ENCODE results near the gene RAD51B.

The RAD51B gene

DNA sequence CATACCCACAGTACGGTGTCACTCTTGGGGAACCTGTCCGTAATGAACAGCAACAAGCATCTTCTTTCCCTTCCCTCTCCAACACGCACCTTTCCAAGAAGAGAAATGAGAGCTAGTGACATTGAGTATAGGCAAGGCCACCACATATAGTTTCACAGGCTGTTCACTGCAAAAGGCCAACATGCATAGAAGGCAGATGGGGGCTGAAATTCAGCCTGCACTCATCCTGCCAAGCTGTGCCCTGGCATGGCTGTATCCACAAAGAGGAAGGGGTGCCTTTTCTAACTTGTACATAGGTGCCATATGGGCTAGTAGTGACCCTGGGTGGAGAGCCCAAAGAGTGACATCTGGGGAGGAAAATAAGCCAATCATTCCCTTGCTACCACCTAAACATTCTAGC, 803.7 kb downstream of the RAD51B start:
- whole genome bisulfite sequencing, result 98% methylated on average over 3 of the region's 3 CpGs
- no peak overlapping the region for H3K4me3 ChIP-seq (ENCODE audit: low read length)
- H3K27me3 ChIP-seq (ENCODE audit: insufficient read depth, low read length), result no peaks in the 10 kb centered on the region
- H3K27ac ChIP-seq (ENCODE audit: low read depth, low read length), result no peak overlapping the region
- H3K36me3 ChIP-seq (ENCODE audit: insufficient read depth, low read length), result no peaks in the 10 kb centered on the region
- H3K9ac ChIP-seq (ENCODE audit: low read depth, low read length), result no peak overlapping the region
- H3K4me1 ChIP-seq (ENCODE audit: insufficient read depth, low read length), result peaks cover 3% of the 10 kb centered on the region; the same call in 1 of the 2 replicates
- H3K9me3 ChIP-seq (ENCODE audit: insufficient read depth, low read depth, low read length), result no peaks in the 10 kb centered on the region; the same call in 1 of the 2 replicates

DNA sequence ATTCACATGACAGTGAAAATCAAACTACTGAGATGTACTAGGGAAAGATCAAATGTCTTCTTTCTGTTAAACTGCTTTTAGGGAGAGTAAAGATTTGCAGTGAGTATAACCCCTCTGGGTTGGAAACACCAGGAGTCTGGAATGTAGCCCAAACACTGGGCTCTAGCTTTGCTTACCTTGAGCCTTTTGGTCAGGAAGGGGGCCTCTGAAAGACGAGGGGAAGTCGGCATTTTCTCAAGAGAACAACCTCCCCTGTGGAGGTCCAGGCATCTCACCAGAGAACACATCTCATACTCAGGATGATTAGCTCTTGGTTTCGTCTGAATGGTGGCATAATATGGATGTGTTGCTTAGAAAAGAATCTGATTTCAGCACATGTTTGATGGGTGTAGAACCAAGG, 804.2 kb downstream of the RAD51B start:
- H3K9me3 ChIP-seq (ENCODE audit: insufficient read depth, low read depth, low read length), result no peaks in the 10 kb centered on the region
- H3K36me3 ChIP-seq (ENCODE audit: insufficient read depth, low read length), result no peaks in the 10 kb centered on the region
- no peaks in the 10 kb centered on the region for H3K27me3 ChIP-seq (ENCODE audit: insufficient read depth, low read length)
- H3K4me3 ChIP-seq (ENCODE audit: low read length), result no peak overlapping the region
- peaks cover 7% of the 10 kb centered on the region for H3K4me1 ChIP-seq (ENCODE audit: insufficient read depth, low read length)
- H3K27ac ChIP-seq (ENCODE audit: low read depth, low read length), result no peak overlapping the region
- no peak overlapping the region for H3K9ac ChIP-seq (ENCODE audit: low read depth, low read length)
- 81% methylated on average over 3 of the region's 3 CpGs for WGBS

DNA sequence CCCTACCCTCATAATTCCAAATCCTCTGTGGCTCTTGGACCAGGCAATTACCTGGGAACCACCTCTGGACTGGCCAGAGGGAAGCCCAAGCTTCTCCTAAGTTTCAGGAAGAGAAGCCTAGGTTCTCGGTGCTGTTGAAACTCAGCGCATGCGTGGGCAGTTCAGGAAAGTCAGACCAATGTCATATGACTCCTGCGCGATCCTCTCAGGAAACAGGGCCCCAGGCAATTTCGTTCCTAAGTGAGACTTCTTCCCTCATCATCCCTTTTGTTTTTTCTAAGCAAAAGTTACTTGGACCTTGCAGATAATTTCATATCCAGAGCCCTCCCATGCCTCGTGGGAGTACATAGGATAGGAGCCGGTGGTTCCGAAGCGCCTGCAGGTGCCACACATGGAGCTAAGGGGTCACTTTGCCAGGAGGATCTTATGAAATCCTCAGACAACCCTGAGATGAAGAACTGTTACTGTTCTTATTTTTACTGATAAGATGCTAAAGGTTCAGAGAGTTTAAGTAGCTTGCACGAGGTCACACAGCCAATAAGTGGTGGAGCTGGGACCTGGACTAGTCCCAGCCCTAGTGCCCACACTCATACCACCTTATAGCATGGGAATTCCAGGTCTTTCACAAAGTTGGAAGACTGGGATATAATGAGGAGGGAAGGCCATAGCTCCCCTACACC, 805.1 kb downstream of the RAD51B start:
- peaks cover 15% of the 10 kb centered on the region for H3K4me1 ChIP-seq (ENCODE audit: insufficient read depth, low read length)
- H3K27ac ChIP-seq (ENCODE audit: low read depth, low read length), result no peak overlapping the region
- WGBS, result 96% methylated on average over 11 of the region's 11 CpGs

DNA sequence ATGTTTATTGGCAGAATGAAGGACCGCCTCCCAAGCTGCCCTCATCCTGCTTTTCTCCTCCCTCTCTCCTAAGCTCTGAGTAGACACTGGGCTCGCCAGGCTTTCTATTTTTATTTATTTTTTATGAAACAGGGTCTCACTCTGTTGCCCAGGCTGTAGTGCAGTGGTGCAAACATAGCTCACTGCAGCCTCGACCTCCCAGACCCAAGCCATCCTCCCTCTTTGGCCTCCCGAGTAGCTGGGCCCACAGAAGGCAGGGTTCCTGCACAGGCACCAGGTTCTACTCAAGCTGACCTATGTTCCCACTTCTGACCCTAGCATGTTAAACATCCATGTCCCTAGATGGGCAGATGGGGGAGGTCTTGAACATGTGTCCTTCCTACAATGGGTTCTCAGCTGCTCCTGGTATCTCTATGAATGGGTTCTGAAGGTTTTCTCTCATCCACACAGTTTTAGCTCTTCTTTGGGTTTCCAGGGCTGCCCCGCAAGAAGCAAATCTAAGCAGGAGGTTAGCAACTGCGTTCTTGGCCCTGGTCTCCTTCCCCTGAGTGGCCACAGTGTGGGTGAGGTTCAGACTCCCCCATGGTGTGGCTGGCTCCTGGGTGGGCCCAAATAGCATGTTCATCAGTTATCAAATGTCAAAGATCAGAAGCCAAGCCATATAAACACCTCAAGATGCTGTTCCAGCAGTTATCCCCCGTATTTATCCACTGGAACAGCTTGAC, 805.9 kb downstream of the RAD51B start:
- no peak overlapping the region for H3K9ac ChIP-seq (ENCODE audit: low read depth, low read length)
- 82% methylated on average over 7 of the region's 7 CpGs for WGBS
- H3K36me3 ChIP-seq (ENCODE audit: insufficient read depth, low read length), result no peaks in the 10 kb centered on the region
- H3K9me3 ChIP-seq (ENCODE audit: insufficient read depth, low read depth, low read length), result no peaks in the 10 kb centered on the region
- no peaks in the 10 kb centered on the region for H3K27me3 ChIP-seq (ENCODE audit: insufficient read depth, low read length)
- H3K4me3 ChIP-seq (ENCODE audit: low read length), result no peak overlapping the region
- peaks cover 19% of the 10 kb centered on the region for H3K4me1 ChIP-seq (ENCODE audit: insufficient read depth, low read length)
- no peak overlapping the region for H3K27ac ChIP-seq (ENCODE audit: low read depth, low read length)

More for the DNA sequence above, 805.1 kb downstream of the RAD51B start:
- Histone ChIP-seq H3K36me3 (ENCODE audit: insufficient read depth, low read length) (no peaks in the 10 kb centered on the region), H3K27me3 (ENCODE audit: insufficient read depth, low read length) (no peaks in the 10 kb centered on the region), H3K9me3 (ENCODE audit: insufficient read depth, low read depth, low read length) (no peaks in the 10 kb centered on the region), H3K4me3 (ENCODE audit: low read length) (no peak overlapping the region), H3K9ac (ENCODE audit: low read depth, low read length) (no peak overlapping the region)

DNA sequence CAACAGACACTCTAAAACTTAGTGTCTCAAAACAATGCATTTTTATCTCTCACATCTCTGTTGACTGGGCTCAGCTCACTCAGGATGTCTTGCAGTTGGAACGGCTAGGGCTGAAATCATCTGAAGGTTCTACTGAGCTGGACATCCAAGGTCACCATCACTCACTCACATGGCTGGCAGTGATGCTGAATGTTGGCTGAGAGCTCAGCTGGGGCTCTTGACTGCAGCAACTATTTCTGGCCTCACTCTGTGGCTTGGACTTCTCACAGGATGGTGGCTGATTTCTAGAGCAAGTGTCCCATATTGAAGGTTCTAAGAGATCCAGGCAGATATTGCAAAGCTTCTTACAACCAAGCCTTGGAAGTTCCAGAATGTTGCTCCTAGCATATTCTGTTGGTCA, 806.8 kb downstream of the RAD51B start:
- H3K9ac ChIP-seq (ENCODE audit: low read depth, low read length), result no peak overlapping the region
- peaks cover 19% of the 10 kb centered on the region for H3K4me1 ChIP-seq (ENCODE audit: insufficient read depth, low read length)
- 96% methylated on average over 1 of the region's 1 CpG for WGBS
- H3K9me3 ChIP-seq (ENCODE audit: insufficient read depth, low read depth, low read length), result no peaks in the 10 kb centered on the region
- H3K4me3 ChIP-seq (ENCODE audit: low read length), result no peak overlapping the region
- no peaks in the 10 kb centered on the region for H3K27me3 ChIP-seq (ENCODE audit: insufficient read depth, low read length)
- H3K27ac ChIP-seq (ENCODE audit: low read depth, low read length), result no peak overlapping the region
- H3K36me3 ChIP-seq (ENCODE audit: insufficient read depth, low read length), result no peaks in the 10 kb centered on the region

DNA sequence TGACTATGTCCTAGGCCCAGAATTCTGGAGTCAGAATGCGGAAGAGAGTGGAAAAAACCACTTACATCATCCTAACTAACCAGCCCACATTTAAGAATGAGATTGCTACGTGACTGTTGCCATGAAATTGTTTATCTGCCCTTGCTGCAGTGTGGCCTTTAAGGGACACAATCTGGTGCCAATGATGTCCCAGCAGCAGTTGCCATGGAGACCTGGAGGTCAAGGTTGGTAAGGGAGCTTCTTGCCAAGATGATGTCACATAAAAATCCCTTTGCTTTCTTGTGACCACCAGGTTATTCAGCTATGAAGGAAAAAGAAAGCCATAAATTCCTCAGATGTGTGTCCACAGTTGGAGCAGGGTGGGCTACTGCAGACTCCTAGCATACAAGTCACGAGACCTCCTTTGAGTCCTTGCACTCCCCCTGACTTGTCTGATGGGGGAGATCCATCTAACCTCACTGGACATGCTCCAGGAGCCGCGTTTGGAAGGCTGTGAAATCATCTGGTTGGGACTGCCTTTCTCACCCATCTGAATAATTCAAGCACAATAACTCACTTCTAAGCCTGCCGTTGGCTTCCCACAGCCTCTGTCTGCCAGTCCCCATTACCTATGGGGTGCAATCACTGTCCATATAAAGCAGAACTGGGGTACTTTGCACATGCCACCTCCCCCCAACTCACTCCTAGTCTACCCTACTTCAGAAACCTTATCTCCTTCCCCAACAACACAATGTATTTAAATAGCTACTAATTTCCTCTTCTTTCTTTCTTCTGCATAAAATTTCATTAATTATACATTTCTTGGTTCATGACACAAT, 807.7 kb downstream of the RAD51B start:
- 89% methylated on average over 6 of the region's 6 CpGs for WGBS
- Histone ChIP-seq H3K27ac (ENCODE audit: low read depth, low read length) (no peak overlapping the region), H3K4me3 (ENCODE audit: low read length) (no peak overlapping the region), H3K4me1 (ENCODE audit: insufficient read depth, low read length) (peaks cover 19% of the 10 kb centered on the region), H3K9ac (ENCODE audit: low read depth, low read length) (no peak overlapping the region), H3K36me3 (ENCODE audit: insufficient read depth, low read length) (no peaks in the 10 kb centered on the region), H3K9me3 (ENCODE audit: insufficient read depth, low read depth, low read length) (no peaks in the 10 kb centered on the region), H3K27me3 (ENCODE audit: insufficient read depth, low read length) (no peaks in the 10 kb centered on the region)

DNA sequence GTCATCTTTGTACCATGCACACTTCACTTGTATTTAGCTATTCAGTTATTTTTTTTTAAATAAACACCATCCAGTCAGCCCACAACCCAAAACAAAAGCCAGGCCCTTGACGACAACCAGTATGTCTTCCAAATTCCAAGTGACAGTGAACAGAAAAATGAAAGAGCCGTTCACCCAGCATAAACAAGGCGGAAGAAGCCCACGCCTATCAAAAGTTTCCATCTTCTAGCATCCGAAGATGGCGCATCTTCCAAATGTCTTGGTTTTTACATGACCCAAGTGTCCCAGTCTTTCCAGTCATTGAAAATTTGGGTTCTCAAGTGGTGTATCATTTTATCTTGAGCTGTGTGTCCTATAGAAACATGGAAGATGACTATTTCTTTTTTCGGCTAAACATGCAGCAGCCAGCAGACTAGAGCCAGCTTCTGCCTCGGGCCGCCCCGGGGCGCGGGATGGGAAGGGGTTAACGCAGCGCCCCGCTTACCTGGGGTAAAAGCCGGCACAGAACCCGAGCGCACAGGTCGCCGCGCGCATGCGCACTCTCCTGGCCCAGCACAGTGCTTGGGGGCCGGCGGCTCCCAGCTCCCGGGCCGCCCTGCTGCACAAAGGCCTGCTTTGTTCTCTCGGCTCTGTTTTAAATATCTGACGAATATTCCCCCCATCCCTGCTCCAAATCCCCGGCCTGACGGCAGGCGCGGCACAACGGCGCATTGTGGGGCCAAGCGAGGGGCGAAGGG, 808.5 kb downstream of the RAD51B start:
- Histone ChIP-seq H3K4me3 (ENCODE audit: low read length) (peak overlapping the region; percentile 40), H3K9me3 (ENCODE audit: insufficient read depth, low read depth, low read length) (no peaks in the 10 kb centered on the region), H3K36me3 (ENCODE audit: insufficient read depth, low read length) (no peaks in the 10 kb centered on the region), H3K27me3 (ENCODE audit: insufficient read depth, low read length) (no peaks in the 10 kb centered on the region), H3K9ac (ENCODE audit: low read depth, low read length) (peak overlapping the region; percentile 51), H3K4me1 (ENCODE audit: insufficient read depth, low read length) (peaks cover 19% of the 10 kb centered on the region), H3K27ac (ENCODE audit: low read depth, low read length) (0 out of 2 replicates have a peak overlapping the region, but pooled peaks have one; percentile 9)
- 56% methylated on average over 37 of the region's 37 CpGs for WGBS

DNA sequence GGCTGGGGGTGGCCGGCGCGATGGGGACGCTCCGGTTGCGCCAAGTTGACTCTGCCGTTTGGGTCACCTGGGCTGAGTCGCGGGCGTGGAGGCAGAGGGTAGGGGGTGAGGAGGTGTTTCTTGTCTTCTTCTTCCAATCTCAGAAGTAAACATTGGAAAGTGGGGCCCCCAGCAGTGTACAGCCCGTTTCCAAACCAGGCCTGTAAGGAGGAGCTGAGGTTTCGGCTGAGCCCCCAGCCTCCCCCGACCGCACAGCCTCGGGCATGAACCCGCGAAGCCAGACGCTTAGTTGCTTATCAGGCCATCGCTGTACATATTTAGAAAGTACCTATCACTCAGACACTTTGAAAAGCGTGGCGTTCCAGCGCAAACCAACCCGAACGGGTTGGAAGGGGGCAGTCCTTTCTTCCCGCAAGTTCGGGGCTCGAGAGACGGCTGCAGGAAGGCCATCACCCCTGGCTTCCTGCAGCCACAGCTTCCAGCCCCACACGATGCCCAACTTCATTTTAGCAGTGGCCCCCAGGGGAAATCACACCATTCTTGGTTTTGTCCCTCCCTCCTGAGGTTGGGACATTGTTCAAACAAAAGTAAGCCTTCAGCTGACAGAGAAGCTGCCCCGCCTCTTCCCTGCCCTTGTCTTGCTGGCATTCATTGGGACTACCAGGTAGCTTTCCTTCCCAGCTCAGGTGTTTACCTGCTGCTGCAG, 809.2 kb downstream of the RAD51B start:
- 51% methylated on average over 30 of the region's 30 CpGs for WGBS
- H3K9me3 ChIP-seq (ENCODE audit: insufficient read depth, low read depth, low read length), result no peaks in the 10 kb centered on the region
- no peaks in the 10 kb centered on the region for H3K36me3 ChIP-seq (ENCODE audit: insufficient read depth, low read length)
- H3K27ac ChIP-seq (ENCODE audit: low read depth, low read length), result 0 out of 2 replicates have a peak overlapping the region, but pooled peaks have one; percentile 9
- H3K9ac ChIP-seq (ENCODE audit: low read depth, low read length), result peak overlapping the region; percentile 51
- H3K4me3 ChIP-seq (ENCODE audit: low read length), result peak overlapping the region; percentile 40
- no peaks in the 10 kb centered on the region for H3K27me3 ChIP-seq (ENCODE audit: insufficient read depth, low read length)
- H3K4me1 ChIP-seq (ENCODE audit: insufficient read depth, low read length), result peaks cover 19% of the 10 kb centered on the region

DNA sequence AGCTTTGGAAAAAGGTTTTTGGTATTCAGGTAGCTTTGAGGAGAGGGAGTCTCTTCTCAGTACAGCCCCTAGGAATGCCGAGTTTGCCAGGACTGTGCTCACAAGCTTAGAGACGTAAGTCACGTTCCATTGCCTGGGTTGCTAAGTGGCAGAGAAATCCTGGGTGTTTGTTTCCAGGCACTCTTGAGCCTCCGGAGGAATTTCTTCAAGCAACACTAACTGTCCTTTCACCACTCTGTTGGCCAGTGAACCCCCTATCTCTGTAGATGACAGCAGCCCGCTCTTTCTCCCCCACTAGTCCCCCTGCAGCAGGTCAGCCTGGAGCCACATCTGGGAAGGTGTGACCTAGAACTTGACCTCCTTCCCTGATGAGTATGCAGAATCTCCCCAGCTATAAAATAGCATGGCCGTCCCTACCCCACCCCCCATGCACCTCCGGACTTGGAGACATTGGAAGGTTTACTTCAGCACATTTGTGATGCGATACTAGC, 810.5 kb downstream of the RAD51B start:
- no peak overlapping the region for H3K27ac ChIP-seq (ENCODE audit: low read depth, low read length)
- peaks cover 27% of the 10 kb centered on the region for H3K4me1 ChIP-seq (ENCODE audit: insufficient read depth, low read length)
- H3K4me3 ChIP-seq (ENCODE audit: low read length), result no peak overlapping the region
- no peaks in the 10 kb centered on the region for H3K27me3 ChIP-seq (ENCODE audit: insufficient read depth, low read length)
- 83% methylated on average over 8 of the region's 8 CpGs for WGBS
- no peak overlapping the region for H3K9ac ChIP-seq (ENCODE audit: low read depth, low read length)
- no peaks in the 10 kb centered on the region for H3K36me3 ChIP-seq (ENCODE audit: insufficient read depth, low read length)
- no peaks in the 10 kb centered on the region for H3K9me3 ChIP-seq (ENCODE audit: insufficient read depth, low read depth, low read length)

Measured in HUES64 (cell line).